Body of pancreas (tissue), 4 donors: Measurements from ENCODE around the gene AKIRIN1.

Experiments used
- POLR2A ChIP-seq, 3 donors: fragments of 450-650 bp; IDR thresholded peaks; one replicate each; pipeline ENCODE4 v1.6.1; 2016; ENCODE audit warnings: antibody characterized with exemption in 3 of 3, mild to moderate bottlenecking in 2 of 3
- TF ChIP-seq, protein P1 (sequence below), 7 experiments: fragments of 450-650 bp in 4 of 7; fragments of 200-600 bp in 3 of 7; sonication (generic) in 3 of 7; IDR thresholded peaks; one replicate each; pipeline ENCODE4 v1.5.1; 2016 to 2019; ENCODE audit warnings: antibody characterized with exemption in 7 of 7

DNA sequence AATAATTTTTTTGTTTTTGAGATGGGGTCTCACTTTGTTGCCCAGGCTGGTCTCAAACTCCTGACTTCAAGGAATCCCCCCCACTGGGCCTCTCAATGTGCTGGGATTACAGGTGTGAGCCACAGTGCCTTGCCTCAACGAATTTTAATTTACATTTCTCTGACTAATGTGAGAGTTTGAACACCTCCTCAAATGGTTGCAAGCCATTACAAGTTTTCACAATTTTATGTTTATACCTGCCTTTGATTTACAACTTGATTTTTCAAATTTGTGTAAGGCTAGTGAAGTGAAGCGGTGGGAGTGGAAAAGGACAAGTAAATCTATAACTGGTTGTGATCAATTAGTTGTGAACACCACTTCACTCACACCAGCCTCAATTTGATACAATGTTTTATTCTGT lies 40.5 kb upstream of the AKIRIN1 start:
- TF ChIP-seq, protein P1, sequence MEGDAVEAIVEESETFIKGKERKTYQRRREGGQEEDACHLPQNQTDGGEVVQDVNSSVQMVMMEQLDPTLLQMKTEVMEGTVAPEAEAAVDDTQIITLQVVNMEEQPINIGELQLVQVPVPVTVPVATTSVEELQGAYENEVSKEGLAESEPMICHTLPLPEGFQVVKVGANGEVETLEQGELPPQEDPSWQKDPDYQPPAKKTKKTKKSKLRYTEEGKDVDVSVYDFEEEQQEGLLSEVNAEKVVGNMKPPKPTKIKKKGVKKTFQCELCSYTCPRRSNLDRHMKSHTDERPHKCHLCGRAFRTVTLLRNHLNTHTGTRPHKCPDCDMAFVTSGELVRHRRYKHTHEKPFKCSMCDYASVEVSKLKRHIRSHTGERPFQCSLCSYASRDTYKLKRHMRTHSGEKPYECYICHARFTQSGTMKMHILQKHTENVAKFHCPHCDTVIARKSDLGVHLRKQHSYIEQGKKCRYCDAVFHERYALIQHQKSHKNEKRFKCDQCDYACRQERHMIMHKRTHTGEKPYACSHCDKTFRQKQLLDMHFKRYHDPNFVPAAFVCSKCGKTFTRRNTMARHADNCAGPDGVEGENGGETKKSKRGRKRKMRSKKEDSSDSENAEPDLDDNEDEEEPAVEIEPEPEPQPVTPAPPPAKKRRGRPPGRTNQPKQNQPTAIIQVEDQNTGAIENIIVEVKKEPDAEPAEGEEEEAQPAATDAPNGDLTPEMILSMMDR (IDR thresholded peaks at IDR 0.05): no peak
- no peak for TF ChIP-seq POLR2A (IDR thresholded peaks at IDR 0.05)
